HG03558 (cell line): ENCODE measurements around the gene LRRC4C.
A peak's percentile ranks its signal among the peaks of the same experiment; 100 is the strongest.

ENCODE experiments used
- ATAC-seq: cut with Tn5 transposase; IDR thresholded peaks from one replicate; pipeline ENCODE4 v1.9.1; 2021; ENCODE audit warnings: moderate number of reproducible peaks; ENCODE audit not compliant: unreplicated experiment; ENCODE audit errors: extremely low read depth

The LRRC4C gene

GRCh38 chr11:41419901-41420300 lies 39.6 kb downstream of the LRRC4C start:
- ATAC-seq, result no peak

DNA sequence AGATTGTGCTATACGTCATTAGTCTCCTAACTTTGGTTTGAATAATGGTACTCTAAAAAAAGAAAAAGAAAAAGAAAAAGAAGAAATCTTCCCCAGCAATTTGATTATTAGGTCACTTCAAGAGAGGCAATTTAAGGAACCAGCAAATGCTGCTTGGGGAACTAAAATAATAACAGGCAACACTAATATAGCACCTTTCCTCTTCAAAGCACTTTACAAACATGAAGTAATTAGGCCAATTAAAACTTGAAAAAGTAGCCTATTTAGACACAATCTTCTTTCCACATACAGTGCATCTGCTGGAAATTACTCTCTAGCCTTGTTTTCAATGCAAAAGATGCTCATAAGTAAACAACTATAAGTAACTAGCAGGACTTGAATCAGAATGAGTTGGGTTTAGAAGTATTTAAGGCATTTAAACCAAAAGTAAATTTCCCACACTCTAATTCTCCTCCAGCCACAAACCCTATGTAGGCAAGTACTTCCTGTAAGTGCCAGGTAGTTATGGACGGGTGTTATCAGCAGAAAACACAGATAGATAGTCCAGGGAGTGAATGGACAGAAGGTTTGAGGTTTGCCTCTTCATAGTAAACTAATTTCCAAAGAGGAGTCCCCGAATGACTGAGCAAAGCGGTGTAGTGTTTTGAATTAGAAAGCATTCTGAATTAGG lies 44.5 kb downstream of the LRRC4C start:
- ATAC-seq, result no peak

DNA sequence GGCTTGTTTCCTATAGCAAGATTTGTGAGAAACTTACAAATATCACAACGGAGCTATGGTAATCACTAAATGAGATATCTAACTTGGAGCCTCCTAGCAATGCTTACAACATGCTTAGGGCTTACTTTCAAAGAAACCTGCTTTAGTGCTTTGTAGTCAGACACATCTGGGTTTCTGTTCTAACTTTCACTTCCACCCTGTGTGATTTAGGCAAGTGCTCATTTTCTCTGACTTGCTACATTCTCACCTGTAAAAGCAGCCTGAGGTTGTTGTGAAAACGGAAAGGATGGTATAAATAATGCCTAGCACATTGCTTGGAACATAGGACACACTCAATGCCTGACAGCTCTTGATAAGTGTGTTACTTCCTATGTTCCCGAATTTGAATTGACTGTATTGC lies 45.6 kb downstream of the LRRC4C start:
- peak; percentile 68 for ATAC-seq

DNA sequence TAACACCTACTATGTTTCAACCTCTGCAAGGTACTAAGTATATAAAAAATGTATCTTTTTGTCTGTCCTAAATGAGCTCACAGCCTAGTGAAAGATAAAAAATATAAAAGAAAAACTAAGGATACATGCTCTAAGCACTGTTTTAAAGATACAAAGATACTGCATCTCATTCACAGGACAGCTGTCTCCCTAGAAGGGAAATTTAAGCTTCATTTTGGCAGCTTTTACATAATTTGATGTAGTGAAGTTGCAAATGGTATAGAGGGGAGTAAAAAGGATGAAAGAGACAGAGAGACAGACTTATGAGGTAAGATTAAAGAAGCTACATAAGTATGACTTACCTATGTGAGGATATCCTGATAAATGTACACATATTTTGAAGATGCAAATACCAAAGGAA lies 53.6 kb downstream of the LRRC4C start:
- no peak for ATAC-seq

DNA sequence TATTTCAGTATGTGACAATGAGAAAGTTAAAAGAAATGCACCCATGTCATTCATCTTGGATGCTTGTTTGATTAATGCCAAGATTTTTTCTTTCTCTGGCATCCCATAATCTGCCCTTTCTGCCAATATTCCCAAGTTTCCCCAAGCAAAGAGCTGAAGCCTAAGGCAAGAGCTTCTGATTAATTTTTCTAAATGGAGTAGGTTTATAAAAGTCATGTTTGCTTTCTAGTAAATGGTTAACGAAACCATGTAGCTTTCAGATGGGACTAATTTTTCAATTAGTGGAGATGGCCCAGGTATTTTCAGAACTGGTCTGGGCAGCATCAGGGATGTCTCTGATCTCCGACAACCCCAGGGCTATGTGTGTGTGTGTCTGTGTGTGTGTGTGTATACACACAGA lies 55.3 kb downstream of the LRRC4C start:
- ATAC-seq, result no peak

DNA sequence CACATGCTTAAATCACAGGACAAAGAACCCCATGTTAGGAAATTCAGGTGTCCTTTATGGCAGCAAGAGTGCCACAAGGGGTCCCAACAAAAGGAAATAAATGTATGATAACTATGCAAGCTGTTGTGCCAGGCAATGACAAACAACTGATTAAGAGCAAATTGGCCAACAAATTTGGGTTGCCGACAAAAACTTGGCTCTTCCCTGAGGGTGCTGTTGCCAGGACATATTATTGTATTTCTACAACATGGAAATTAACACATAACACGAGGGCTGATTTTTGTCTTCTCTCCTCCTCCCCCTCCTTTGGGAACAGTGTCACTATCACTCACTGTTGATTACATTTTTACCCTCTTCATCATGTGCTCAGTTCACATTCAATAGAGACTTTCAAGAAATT lies 56.0 kb downstream of the LRRC4C start:
- ATAC-seq, result no peak

DNA sequence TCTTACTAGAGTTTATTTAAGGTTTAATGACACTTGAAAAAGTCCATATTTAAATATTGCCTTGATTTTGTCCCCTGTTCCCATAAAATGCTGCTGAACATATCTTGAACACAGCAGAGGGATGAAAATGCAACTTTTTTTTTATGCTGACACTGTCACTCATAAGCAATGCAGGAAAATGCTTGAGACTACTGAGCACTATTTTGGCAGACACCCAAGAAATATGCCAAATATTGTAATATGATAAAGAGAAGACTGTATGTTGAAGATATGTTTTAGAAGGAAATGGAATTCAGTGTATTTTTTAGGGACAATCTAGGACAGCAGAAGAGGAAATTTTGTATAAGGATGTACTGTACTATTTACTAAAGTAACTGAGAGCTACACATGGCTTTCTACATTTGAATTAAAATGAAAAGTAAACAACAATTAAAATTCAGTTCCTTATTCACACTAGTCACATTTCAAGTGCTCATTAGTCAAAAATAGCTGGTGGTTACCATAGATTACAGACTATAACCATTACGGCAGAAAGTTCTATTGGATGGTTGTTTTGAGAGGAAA lies 58.6 kb downstream of the LRRC4C start:
- no peak for ATAC-seq

GRCh38 chr11:41400124-41400523 lies 59.3 kb downstream of the LRRC4C start:
- ATAC-seq, result no peak

DNA sequence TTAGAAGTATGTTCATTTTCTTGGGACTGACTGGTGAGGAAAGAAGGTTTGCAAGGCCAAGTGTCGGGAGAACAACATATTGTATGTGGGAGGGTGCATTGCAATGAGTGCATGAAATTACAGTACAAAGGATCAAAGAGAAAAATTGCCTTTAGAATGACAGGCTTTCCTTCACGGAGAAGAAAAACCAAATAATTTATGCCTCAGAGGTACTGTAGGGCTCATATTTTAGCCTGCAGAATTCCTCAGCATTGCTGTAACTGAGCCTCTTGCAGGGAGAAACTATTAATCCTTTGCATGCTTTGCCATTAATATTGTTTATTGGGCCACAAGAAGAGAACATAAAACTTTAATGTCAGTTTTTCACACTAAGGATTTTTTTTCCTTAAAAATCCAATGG lies 60.1 kb downstream of the LRRC4C start:
- no peak for ATAC-seq

DNA sequence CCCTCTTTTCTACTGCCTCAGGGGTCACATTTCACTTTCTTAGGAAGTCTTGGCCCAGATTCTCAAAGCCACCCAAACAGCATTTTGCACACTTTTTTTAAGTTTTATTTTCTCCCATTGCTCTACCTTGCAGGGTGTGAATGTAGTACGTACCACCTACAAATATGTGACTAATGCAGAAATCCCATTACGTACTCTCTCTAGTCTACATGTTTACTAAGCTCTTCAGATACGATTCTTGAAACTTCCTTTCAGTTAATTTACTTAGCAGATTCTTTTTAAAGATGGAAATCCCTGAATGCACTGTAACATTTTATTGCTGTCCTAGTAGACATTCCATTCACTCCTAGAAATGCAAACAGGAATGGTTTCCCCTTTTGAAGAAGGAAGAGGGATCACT lies 61.3 kb downstream of the LRRC4C start:
- no peak for ATAC-seq

DNA sequence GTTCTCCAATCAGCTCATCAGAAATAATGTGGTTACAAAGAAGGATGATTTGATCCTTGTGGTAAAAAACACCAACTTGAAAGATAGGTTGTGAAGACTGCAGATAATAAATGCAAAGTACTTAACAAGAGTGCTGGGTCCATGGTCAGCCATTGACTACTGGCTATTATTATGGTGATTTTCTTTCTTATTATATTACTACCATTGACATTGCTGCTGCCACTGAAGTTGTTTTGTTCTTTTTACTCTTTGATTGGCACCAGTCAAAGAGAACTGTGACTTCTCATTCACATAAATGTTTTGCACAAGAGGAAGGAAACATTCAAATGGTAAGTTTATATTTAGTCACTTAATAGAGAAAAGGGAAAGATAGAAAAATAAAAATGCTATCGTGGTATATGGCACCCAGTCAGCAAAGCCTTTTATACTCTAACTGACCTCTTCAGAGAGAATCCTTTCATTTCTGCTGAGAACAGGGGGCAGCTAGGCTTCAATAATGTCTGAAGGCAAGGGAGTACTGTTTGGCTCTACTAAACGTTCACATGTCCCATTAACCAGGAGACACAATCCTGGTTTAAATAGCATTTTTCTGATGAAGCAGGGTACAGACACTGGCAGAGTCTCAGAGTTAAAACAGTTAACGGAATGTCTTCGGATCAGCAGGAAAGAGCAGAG lies 64.8 kb downstream of the LRRC4C start:
- ATAC-seq, result no peak

DNA sequence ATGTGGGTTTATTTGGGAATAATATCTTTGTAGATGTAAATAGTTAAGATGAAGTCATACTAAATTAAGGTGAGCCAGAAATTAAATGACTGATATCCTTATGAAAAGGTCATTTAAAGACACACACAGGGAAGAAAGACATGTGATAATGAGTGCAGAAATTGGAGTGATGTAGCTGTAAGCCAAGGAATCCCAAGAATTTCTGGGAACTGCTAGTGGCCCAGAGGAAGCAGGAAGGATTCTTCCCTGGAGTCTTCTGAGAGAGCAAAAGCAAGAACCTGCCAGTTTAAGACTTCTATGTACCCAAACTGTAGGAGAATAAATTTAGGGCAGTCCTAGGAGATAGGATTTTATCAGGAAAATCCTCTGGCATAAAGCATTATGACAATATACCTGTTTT lies 66.9 kb downstream of the LRRC4C start:
- ATAC-seq, result no peak

DNA sequence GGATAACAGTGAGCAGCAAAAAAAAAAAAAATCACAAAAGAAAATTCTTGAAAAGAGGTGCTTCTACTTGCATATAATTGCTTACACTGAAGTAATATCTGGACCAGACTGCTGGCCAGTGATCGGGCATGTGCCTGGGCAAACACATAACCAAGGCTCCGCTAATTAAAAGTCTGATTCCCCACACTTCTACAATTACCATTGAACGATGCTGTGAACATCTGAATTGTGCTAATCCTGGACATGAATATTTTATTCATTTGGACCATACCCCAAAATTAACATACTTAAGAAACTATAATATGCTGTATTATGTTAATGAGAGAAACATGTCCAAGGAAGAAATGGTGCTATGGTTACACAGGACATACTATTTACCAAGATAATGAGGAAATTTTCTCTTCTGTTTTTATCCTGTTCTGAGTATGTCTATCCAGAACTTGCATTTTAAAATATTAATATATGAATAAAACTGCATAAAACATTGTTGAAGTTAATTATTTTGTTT lies 69.8 kb downstream of the LRRC4C start:
- ATAC-seq, result no peak

- ATAC-seq, result no peak
These were observed 75.1 kb downstream of the LRRC4C start for GRCh38 chr11:41384329-41384728.

DNA sequence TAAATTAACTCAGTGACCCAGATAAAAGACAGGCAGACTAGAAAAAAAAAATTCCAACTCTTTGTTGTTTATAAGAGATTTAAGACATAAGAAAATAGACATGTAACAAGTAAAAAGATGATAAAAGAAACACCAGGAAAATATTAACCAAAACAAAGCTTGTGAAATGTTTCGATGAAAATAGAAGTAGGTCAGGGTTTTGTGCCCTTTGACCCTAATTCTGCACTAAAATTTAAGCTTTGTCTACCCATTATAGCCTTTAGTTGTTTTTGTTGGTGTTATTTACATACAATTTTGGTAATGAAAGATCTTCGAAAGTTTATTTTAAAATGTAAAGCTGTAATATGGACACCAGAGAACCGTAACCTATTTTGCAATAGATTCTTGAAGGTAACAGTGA lies 75.7 kb downstream of the LRRC4C start:
- no peak for ATAC-seq

GRCh38 chr11:41382927-41383326 lies 76.5 kb downstream of the LRRC4C start:
- no peak for ATAC-seq

DNA sequence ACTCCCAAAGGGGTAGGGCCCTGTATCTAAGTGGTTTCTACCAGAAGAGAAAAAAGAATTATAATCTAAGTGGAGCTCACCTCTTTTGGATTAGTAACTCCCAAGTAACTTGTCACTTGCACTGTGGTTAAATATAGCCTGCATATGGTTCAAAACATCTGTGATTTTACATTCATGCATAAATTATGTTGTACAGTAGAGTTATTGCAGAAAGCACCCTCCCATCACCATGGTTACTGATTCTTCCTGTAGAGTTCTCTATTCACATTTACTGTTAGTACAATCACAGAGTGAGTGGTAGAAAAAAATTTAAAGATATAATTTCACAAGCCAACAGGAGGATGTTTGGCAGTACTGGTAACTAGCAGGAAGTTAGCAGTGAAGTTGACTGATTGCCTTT lies 80.4 kb downstream of the LRRC4C start:
- ATAC-seq, result no peak

DNA sequence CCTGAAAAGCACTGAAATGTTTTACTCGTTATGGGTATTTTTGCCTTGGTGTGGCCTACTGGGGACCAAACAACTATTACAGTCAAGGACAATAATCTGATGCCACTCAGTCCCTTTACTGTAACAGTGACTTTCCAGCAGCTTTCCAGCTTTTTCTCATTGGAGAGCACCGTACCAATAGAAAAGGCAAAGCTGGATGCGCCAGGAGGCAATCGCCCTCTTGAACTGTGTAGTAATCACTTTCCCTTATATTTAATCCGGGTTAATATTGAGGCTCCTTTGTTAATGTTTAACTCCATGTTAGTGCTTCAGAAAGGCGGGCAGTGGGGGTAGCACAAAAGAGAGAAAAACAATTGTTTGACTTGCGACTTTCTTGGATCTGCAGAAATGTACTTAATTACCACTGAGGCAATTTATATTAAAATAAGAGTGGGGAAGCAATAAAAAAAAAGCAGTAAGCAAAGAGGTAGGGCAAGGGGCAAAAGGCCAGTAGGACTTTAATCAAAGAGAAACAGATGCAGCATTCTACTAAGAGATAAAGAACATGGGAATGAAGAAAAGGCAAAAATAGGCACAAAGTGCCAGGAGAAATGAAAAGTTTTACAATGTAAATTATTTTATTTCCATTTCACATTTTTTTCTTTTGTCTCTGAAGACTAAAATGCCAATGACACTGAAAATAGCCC lies 81.6 kb downstream of the LRRC4C start:
- ATAC-seq, result no peak

- no peak for ATAC-seq
These were observed 107.6 kb downstream of the LRRC4C start for GRCh38 chr11:41351825-41352224.

DNA sequence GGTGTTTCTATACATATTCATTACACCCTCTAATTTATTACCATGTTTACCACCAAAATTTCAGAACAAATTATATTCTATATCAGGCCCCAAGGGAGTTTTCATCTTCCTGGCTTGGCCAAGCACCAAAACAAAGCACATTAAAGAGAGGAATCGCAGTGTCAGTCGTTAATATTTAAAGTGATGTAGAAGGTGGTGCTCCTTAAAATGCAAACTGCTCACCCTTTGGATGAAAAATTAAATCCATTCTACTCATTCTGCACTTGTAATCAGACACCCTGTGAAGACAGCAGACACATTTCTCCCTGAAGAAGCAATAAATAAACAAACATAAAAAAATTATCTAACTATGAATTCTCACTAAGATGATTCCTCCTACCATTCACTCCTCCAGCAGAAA lies 113.4 kb downstream of the LRRC4C start:
- no peak for ATAC-seq
